NCI-H2196 treated with DMSO at 0.1 percent for 48 hours (cell line): ENCODE results near the gene ADCY5.

Experiments
- DNase-seq: peaks from one replicate; lab custom pipeline; 2025; ENCODE audit not compliant: unreplicated experiment; lab: John Stamatoyannopoulos, UW

Gene ADCY5

GRCh38 chr3:123431007-123431657, 17.8 kb downstream of the ADCY5 start:
- no peak for DNase-seq

GRCh38 chr3:123430266-123430665, 18.6 kb downstream of the ADCY5 start:
- DNase-seq = no peak

GRCh38 chr3:123429362-123430125, 19.3 kb downstream of the ADCY5 start:
- no peak for DNase-seq

- DNase-seq = no peak
Observed at GRCh38 chr3:123424999-123425712, 23.7 kb downstream of the ADCY5 start.

GRCh38 chr3:123424321-123424998, 24.4 kb downstream of the ADCY5 start:
- DNase-seq = no peak

- DNase-seq = no peak
Observed at GRCh38 chr3:123423806-123424205, 25.1 kb downstream of the ADCY5 start.

GRCh38 chr3:123423031-123423430, 25.9 kb downstream of the ADCY5 start:
- no peak for DNase-seq

GRCh38 chr3:123422457-123422856, 26.4 kb downstream of the ADCY5 start:
- DNase-seq = no peak

- no peak for DNase-seq
Observed at GRCh38 chr3:123421353-123422174, 27.3 kb downstream of the ADCY5 start.

- DNase-seq = no peak
Observed at GRCh38 chr3:123420416-123420968, 28.4 kb downstream of the ADCY5 start.

GRCh38 chr3:123419850-123420297, 29.0 kb downstream of the ADCY5 start:
- no peak for DNase-seq

GRCh38 chr3:123419181-123419849, 29.6 kb downstream of the ADCY5 start:
- DNase-seq = no peak

GRCh38 chr3:123416647-123417046, 32.2 kb downstream of the ADCY5 start:
- no peak for DNase-seq

- DNase-seq = no peak
Observed at GRCh38 chr3:123416173-123416572, 32.7 kb downstream of the ADCY5 start.

GRCh38 chr3:123414973-123415775, 33.7 kb downstream of the ADCY5 start:
- no peak for DNase-seq

GRCh38 chr3:123412811-123413604, 35.9 kb downstream of the ADCY5 start:
- no peak for DNase-seq

- DNase-seq = no peak
Observed at GRCh38 chr3:123412076-123412475, 36.8 kb downstream of the ADCY5 start.
